ENCODE data around the gene DDX1.

The DDX1 gene

DNA sequence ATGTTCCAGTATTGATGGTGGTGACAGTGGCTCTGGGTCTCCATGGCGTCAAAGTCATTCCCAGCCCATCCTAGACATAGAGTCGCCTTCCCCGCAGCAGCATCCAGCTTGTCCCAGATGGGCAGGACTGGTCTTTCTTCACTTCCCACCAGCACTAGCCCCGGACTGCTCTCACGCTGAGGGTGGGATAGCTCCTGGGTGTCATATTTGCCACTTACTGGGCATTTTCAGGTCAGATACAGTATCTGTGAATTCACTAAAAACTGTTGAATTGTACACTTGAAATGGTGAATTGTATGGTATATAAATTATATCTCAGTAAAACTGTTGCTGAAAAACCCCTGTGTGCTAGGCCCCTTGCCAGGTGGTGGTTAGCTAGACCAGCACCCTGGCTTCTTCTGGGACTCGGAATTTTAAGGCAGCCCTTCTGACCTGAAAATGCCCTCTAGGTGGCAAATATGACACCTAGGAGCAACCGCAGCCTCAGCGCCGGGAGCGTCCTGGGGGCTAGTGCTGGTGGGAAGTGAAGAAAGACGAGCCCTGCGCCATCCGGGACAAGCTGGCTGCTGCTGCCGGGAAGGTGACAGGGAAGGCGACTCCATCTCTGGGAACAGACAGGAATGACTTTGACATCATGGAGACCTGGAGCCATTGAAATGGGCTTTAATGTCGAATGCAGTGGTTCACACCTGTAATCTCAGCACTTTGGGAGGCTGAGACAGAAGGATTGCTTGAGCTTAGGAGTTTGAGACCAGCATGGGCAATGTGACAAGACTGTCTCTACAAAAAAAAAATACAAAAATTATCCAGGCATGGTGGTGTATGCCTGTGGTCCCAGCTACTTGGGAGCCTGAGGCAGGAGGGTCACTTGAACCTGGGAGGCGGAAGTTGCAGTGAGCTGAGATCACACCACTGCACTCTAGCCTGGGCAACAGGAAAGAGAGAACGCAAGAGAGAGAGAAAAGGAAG lies 56.2 kb downstream of the DDX1 start:
- CTCF ChIA-PET = interaction anchor here (0.9 kb wide), 1 partner anchor 291 kb away, joined by 3 read pairs; no protein-coding TSS in a partner anchor
- POLR2A ChIA-PET = no interaction called here
- TF ChIP-seq BHLHE40 (IDR thresholded peaks at IDR 0.05; ENCODE audit: borderline replicate concordance) = no peak
- no peak for TF ChIP-seq FOXM1 (IDR thresholded peaks at IDR 0.05; ENCODE audit: borderline replicate concordance)
- no peak for TF ChIP-seq TARDBP (IDR thresholded peaks at IDR 0.05)
- no peak for TF ChIP-seq ELF4 (IDR thresholded peaks at IDR 0.05)
- DNase-seq (ENCODE audit: extremely low spot score) = no peak

DNA sequence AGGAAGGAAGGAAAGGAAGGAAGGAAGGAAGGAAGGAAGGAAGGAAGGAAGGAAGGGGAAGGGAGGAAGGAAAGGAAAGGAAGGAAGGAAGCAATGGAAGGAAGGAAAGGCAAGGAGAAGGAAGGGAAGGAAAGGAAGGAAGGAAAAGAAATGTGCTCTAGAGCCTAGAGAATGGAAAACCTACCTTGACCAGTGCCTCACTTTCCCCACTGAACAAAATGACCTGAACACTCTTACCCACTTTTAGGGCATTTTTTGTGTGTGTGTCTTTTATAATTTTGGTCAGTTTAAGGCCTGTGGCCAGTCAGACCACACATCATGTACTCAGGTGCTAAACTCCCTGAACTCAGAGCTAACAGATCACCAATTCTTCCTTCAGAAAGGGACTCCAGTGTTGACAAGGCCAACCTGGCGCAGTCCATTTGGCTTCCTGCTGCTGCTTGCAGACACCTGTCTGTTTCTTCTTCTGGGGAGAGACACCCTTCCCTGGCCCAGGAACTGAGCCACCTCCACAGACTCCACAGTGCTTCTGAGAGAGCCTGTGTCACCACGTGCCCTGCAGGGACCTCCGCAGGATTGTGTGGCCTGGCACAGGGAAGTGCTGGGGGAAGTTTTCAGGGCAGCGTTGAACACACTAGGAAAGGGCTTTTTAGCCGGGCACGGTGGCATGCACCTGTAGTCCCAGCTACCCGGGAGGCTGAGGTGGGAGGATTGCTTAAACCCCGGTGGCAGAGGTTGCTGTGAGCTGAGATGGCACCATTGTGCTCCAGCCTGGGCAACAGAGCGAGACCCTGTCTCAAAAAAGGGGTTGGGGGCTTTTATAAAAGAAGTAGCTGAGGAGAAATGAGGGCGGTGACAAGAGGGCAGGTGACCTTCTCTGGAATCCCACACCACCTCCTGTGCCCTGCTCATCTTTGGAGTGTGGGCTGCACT lies 57.2 kb downstream of the DDX1 start:
- DNase-seq (ENCODE audit: extremely low spot score) = no peak
- TF ChIP-seq HDGF (IDR thresholded peaks at IDR 0.05; ENCODE audit: borderline replicate concordance) (no peak), SUZ12 (IDR thresholded peaks at IDR 0.05) (no peak)
- POLR2A ChIA-PET = no interaction called here
- CTCF ChIA-PET = no interaction called here

DNA sequence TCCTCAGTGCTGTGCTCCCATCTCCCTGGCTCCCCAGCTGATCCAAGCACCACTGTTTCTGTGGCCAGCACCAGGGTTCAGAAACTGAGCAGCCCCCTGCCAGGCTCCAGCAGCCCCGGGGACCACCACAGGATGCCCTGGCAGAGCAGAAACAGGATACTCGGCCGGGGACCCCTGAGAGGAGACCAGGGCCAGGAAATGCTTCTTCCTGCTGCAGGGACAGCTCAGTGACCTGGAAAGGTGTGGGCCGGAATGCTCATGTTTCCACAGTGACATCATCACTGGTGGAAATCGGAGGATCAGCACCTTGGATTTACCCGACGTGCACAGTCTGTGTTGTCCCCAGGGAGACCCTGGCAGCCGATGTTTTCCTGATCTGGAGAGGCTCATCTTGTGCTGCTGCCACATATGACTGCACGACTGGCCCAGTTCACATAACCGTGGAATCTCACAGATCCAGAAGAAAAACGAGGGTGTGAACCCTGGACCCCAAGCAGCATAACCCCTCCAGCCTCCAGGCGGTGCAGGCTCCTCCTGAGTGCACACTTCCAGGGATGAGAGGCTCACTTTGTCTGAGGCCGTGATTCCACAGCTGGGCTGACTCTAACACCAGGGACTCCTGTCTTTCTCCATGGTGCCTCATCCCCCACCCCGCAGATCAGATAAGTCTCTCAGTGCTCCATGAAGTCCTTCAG lies 58.0 kb downstream of the DDX1 start:
- CTCF ChIA-PET = interaction anchor here (0.6 kb wide), 1 partner anchor 10 kb away, joined by 3 read pairs; no protein-coding TSS in a partner anchor
- POLR2A ChIA-PET = no interaction called here
- no peak for DNase-seq (ENCODE audit: extremely low spot score)
- TF ChIP-seq L3MBTL2 (conservative IDR thresholded peaks at IDR 0.05) (no peak), ARNT (IDR thresholded peaks at IDR 0.05) (no peak), FOXK2 (IDR thresholded peaks at IDR 0.05) (no peak)

DNA sequence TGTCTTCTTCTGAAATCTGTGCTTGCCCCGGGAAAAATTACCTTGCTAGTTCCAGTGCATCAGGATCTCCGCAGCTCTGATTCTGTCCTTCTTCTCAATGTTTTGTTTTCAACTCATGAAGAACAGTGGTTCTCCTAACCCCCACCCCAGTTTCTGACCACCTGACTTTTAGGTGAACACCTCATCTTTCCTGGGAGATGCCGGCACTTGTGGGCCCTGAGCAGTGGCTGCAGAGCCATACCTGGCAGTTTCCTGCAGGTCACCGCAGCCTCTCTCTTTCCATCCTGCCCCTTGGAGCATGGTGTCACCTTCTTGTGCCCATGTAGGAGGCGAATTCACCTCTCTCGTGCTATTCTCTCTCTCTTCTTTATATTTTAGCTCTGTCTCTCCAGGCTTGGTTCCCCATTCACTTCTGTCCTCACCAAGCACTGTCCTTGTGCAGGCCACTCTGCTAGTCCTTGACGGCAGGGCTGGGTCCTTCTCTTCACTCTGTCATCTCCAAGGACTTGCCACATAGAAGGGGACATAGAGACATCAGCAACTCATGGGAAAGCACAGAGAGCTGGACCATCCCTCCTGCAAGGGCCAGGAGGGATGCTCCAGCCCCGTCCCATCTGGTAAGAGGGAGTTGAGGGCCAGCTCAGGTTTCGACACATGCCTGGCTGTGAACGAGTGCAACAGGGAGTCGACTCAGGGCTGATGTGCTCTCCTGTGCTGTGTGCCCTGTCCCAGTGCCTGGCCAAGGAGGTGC lies 59.1 kb downstream of the DDX1 start:
- DNase-seq (ENCODE audit: extremely low spot score) = no peak
- ChIA-PET CTCF (interaction anchor here (0.6 kb wide), 1 partner anchor 9 kb away, joined by 3 read pairs; no protein-coding TSS in a partner anchor), POLR2A (no interaction called here)
- TF ChIP-seq L3MBTL2 (conservative IDR thresholded peaks at IDR 0.05) (no peak), FOXM1 (IDR thresholded peaks at IDR 0.05; ENCODE audit: borderline replicate concordance) (no peak), SP1 (IDR thresholded peaks at IDR 0.05) (no peak), CTBP1 (IDR thresholded peaks at IDR 0.05; ENCODE audit: borderline replicate concordance) (no peak), ELF4 (IDR thresholded peaks at IDR 0.05) (no peak), NFRKB (IDR thresholded peaks at IDR 0.05) (no peak), LEF1 (IDR thresholded peaks at IDR 0.05; ENCODE audit: borderline replicate concordance) (no peak), BHLHE40 (IDR thresholded peaks at IDR 0.05; ENCODE audit: borderline replicate concordance) (no peak), ZNF384 (IDR thresholded peaks at IDR 0.05) (no peak), FOXK2 (IDR thresholded peaks at IDR 0.05) (no peak), TARDBP (IDR thresholded peaks at IDR 0.05) (no peak), SUZ12 (IDR thresholded peaks at IDR 0.05) (no peak), ARNT (IDR thresholded peaks at IDR 0.05) (no peak)

DNA sequence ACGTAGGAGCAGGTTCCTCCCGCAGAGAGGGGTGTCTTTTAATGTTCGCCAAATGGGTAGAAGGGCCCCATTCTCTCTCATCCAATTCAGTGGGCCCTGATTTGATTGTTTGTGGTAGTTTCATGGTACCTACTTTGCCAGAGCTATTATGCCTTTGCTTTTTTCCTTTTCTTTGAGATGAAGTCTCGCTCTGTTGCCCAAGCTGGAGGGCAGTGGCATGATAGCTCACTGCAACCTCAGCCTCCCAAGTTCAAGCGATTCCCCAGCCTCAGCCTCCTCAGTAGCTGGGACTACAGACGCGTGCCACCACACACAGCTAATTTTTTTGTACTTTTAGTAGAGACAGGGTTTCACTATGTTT lies 59.7 kb downstream of the DDX1 start:
- CTCF ChIA-PET = no interaction called here
- POLR2A ChIA-PET = no interaction called here
- DNase-seq (ENCODE audit: extremely low spot score) = no peak
- TF ChIP-seq TARDBP (IDR thresholded peaks at IDR 0.05) (no peak), SP1 (IDR thresholded peaks at IDR 0.05) (no peak), LEF1 (IDR thresholded peaks at IDR 0.05; ENCODE audit: borderline replicate concordance) (no peak), ELF4 (IDR thresholded peaks at IDR 0.05) (no peak), CTBP1 (IDR thresholded peaks at IDR 0.05; ENCODE audit: borderline replicate concordance) (no peak), BHLHE40 (IDR thresholded peaks at IDR 0.05; ENCODE audit: borderline replicate concordance) (no peak), L3MBTL2 (conservative IDR thresholded peaks at IDR 0.05) (no peak), NFRKB (IDR thresholded peaks at IDR 0.05) (no peak), HDGF (IDR thresholded peaks at IDR 0.05; ENCODE audit: borderline replicate concordance) (no peak), SUZ12 (IDR thresholded peaks at IDR 0.05) (no peak), FOXM1 (IDR thresholded peaks at IDR 0.05; ENCODE audit: borderline replicate concordance) (no peak), FOXA1 (IDR thresholded peaks at IDR 0.05) (no peak), FOXK2 (IDR thresholded peaks at IDR 0.05) (no peak), ARNT (IDR thresholded peaks at IDR 0.05) (no peak), ZNF384 (IDR thresholded peaks at IDR 0.05) (no peak)
- TF ChIP-seq, protein P1, sequence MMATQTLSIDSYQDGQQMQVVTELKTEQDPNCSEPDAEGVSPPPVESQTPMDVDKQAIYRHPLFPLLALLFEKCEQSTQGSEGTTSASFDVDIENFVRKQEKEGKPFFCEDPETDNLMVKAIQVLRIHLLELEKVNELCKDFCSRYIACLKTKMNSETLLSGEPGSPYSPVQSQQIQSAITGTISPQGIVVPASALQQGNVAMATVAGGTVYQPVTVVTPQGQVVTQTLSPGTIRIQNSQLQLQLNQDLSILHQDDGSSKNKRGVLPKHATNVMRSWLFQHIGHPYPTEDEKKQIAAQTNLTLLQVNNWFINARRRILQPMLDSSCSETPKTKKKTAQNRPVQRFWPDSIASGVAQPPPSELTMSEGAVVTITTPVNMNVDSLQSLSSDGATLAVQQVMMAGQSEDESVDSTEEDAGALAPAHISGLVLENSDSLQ (IDR thresholded peaks at IDR 0.05) = no peak

DNA sequence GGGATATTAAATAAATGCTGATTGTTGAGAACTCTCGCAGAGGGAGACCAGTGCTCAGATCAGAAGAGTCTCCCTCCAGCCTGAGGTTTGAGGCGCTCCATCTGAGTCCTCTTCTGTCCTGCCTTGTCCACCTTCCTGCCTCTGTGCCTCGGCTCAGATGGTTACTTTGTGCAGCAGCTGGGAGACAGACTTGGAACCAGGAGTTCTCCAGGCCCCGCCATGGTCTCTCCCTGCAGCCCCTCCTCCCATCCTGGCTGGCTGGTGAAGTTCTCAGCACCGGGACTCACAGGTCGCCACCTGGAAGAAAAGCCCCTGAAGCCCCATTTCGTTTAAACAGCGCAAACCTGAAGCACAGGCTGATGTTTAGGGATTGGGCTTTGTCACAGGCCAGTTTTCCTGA lies 60.6 kb downstream of the DDX1 start:
- CTCF ChIA-PET = no interaction called here
- POLR2A ChIA-PET = no interaction called here
- DNase-seq (ENCODE audit: extremely low spot score) = no peak
- no peak for TF ChIP-seq SUZ12 (IDR thresholded peaks at IDR 0.05)
- TF ChIP-seq ELF4 (IDR thresholded peaks at IDR 0.05) = no peak
- TF ChIP-seq CTBP1 (IDR thresholded peaks at IDR 0.05; ENCODE audit: borderline replicate concordance) = no peak
- no peak for TF ChIP-seq NFRKB (IDR thresholded peaks at IDR 0.05)
- no peak for TF ChIP-seq BHLHE40 (IDR thresholded peaks at IDR 0.05; ENCODE audit: borderline replicate concordance)
- no peak for TF ChIP-seq LEF1 (IDR thresholded peaks at IDR 0.05; ENCODE audit: borderline replicate concordance)
- TF ChIP-seq FOXA1 (IDR thresholded peaks at IDR 0.05) = no peak
- TF ChIP-seq, protein P1 (IDR thresholded peaks at IDR 0.05) = no peak
- no peak for TF ChIP-seq ZNF384 (IDR thresholded peaks at IDR 0.05)

All from HEK293T (cell line).